Nephron progenitor cell (in vitro differentiated cells): Measurements from ENCODE around the gene TMEM44.

ENCODE experiments used
- DNase-seq: peaks from one replicate; pipeline ENCODE4 v3.0.0; 2021
- H3K27ac Mint-ChIP-seq: 2 replicates; pipeline ENCODE4 v1.8.0; 2021; ENCODE audit warnings: mild to moderate bottlenecking, moderate library complexity, mixed read lengths
- H3K27me3 Mint-ChIP-seq: 2 replicates; pipeline ENCODE4 v1.8.0; 2021; ENCODE audit warnings: mild to moderate bottlenecking, low read depth, mixed read lengths; ENCODE audit not compliant: poor library complexity
- H3K36me3 Mint-ChIP-seq: 2 replicates; pipeline ENCODE4 v1.8.0; 2021; ENCODE audit warnings: low read depth, mixed read lengths
- H3K4me1 Mint-ChIP-seq: 2 replicates; pipeline ENCODE4 v1.8.0; 2021; ENCODE audit warnings: mixed read lengths
- H3K4me3 Mint-ChIP-seq: 2 replicates; pipeline ENCODE4 v1.8.0; 2021; ENCODE audit warnings: mild to moderate bottlenecking, moderate library complexity, mixed read lengths
- H3K9me3 Mint-ChIP-seq: 2 replicates; pipeline ENCODE4 v1.8.0; 2021; ENCODE audit warnings: mild to moderate bottlenecking, moderate library complexity, mixed read lengths
- TF ChIP-seq, protein P1 (sequence below): fragments of 200-600 bp; sonication (generic); IDR thresholded peaks from 2 replicates; pipeline ENCODE4 v1.5.0; 2021; ENCODE audit warnings: antibody characterized with exemption

TMEM44 gene

GRCh38 chr3:194620196-194620595 lies 13.0 kb downstream of the TMEM44 start:
- TF ChIP-seq, protein P1, sequence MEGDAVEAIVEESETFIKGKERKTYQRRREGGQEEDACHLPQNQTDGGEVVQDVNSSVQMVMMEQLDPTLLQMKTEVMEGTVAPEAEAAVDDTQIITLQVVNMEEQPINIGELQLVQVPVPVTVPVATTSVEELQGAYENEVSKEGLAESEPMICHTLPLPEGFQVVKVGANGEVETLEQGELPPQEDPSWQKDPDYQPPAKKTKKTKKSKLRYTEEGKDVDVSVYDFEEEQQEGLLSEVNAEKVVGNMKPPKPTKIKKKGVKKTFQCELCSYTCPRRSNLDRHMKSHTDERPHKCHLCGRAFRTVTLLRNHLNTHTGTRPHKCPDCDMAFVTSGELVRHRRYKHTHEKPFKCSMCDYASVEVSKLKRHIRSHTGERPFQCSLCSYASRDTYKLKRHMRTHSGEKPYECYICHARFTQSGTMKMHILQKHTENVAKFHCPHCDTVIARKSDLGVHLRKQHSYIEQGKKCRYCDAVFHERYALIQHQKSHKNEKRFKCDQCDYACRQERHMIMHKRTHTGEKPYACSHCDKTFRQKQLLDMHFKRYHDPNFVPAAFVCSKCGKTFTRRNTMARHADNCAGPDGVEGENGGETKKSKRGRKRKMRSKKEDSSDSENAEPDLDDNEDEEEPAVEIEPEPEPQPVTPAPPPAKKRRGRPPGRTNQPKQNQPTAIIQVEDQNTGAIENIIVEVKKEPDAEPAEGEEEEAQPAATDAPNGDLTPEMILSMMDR, result no peak
- Mint-ChIP-seq H3K36me3 (peaks cover 46% of the 10 kb centered on the region), H3K4me3 (no peak overlapping the region), H3K27ac (peak overlapping the region; percentile 83), H3K9me3 (no peaks in the 10 kb centered on the region), H3K27me3 (no peaks in the 10 kb centered on the region), H3K4me1 (peaks cover 47% of the 10 kb centered on the region)
- DNase-seq, result no peak

DNA sequence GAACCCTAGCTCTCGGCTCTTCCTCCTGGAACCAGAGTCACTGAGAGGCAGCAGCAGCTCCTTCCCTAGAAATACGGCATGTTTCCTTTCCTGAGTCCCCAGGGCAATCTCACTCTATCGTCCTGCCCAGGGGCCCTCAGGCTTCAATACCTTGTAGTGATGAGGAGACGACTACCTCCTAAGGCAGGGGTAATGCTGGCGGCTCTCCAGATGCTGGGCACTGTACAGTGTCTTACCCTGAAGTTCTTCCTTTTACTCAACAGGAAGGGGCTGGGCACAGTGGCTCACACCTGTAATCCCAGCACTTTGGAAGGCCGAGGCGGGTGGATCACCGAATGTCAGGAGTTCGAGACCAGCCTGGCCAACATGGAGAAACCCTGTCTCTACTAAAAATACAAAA lies 13.5 kb downstream of the TMEM44 start:
- TF ChIP-seq, protein P1, result no peak
- Mint-ChIP-seq H3K36me3 (peaks cover 43% of the 10 kb centered on the region), H3K4me3 (no peak overlapping the region), H3K27ac (peak overlapping the region; percentile 83), H3K27me3 (no peaks in the 10 kb centered on the region), H3K4me1 (peaks cover 47% of the 10 kb centered on the region), H3K9me3 (no peaks in the 10 kb centered on the region)
- no peak for DNase-seq

DNA sequence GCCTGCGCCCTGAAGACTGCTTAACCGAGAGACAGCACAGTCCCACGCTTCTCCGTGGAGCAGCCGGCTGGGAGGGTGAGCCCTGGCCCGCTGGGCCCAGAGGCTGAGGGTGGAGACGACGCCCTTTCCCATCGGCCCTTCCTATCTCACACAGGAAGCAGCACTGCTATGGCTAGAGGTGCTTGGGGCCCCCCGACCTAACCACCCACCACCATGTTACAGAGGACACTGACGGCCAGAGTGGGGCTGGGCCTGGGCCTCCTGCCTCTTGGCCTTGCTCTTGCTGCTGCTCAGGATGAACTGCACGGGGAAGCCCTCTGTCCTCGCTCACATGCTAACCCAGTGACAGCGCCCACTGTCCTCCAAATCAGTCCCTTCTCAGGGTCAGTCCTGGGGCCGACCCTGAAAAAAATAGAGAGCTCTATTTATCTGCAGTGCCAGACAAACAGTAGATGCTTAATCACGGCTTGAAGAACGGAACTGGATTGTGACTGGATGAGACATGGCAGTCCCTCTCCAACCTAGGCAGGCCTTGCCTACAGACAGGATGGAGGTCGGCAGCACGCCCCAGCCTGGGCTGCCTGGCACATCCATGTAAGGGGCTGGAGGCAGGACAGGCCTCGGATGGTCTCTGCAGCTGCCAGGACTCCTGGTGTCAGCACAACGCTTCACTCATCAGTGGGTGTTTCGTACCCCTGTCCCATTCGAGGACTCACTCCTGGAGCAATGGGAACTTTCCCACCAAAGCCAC lies 14.2 kb downstream of the TMEM44 start:
- peak overlapping the region; percentile 66 for H3K27ac Mint-ChIP-seq

GRCh38 chr3:194617827-194618226 lies 15.4 kb downstream of the TMEM44 start:
- H3K27me3 Mint-ChIP-seq, result no peaks in the 10 kb centered on the region
- no peak for DNase-seq
- no peak overlapping the region for H3K27ac Mint-ChIP-seq
- H3K9me3 Mint-ChIP-seq, result no peaks in the 10 kb centered on the region
- H3K4me3 Mint-ChIP-seq, result no peak overlapping the region
- H3K36me3 Mint-ChIP-seq, result peaks cover 49% of the 10 kb centered on the region
- H3K4me1 Mint-ChIP-seq, result peaks cover 33% of the 10 kb centered on the region
- TF ChIP-seq, protein P1, result no peak

More for the DNA sequence above, 14.2 kb downstream of the TMEM44 start:
- Mint-ChIP-seq H3K27me3 (no peaks in the 10 kb centered on the region), H3K36me3 (peaks cover 49% of the 10 kb centered on the region), H3K4me3 (no peak overlapping the region), H3K9me3 (no peaks in the 10 kb centered on the region), H3K4me1 (peaks cover 44% of the 10 kb centered on the region)
- no peak for DNase-seq
- TF ChIP-seq, protein P1, result no peak

GRCh38 chr3:194617143-194617671 lies 16.0 kb downstream of the TMEM44 start:
- H3K4me1 Mint-ChIP-seq, result peaks cover 27% of the 10 kb centered on the region
- H3K4me3 Mint-ChIP-seq, result no peak overlapping the region
- peaks cover 50% of the 10 kb centered on the region for H3K36me3 Mint-ChIP-seq
- TF ChIP-seq, protein P1, result no peak
- no peak for DNase-seq
- no peaks in the 10 kb centered on the region for H3K9me3 Mint-ChIP-seq
- no peak overlapping the region for H3K27ac Mint-ChIP-seq
- H3K27me3 Mint-ChIP-seq, result no peaks in the 10 kb centered on the region

DNA sequence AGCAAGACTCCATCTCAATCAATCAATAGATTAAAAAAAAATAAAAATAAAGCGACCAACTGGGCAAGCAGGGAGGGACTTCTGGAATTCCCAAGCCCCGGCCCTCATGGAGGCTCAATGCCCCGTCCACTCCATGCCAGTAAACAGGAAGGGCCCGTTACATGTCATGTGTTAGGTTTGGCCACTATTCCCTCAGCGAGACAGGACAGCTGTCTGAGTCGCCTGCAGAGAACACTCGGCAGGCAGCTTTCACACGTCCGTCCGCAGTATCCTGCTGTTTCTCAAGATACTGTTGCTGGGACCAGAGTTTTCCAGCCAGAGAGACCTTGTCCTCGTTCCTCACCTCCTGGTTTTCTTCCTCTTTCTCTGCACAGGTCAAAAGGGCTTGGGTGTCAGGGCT lies 18.0 kb downstream of the TMEM44 start:
- DNase-seq, result no peak
- Mint-ChIP-seq H3K27ac (no peak overlapping the region), H3K4me1 (peaks cover 11% of the 10 kb centered on the region), H3K9me3 (no peaks in the 10 kb centered on the region), H3K36me3 (peaks cover 59% of the 10 kb centered on the region), H3K27me3 (no peaks in the 10 kb centered on the region), H3K4me3 (no peak overlapping the region)
- TF ChIP-seq, protein P1, result no peak
